ENCODE results near the gene ARL13B.

GRCh38 chr3:94099311-94099710 lies 119.4 kb downstream of the ARL13B start:
- no peak for TF ChIP-seq USF1 (IDR thresholded peaks at IDR 0.05)
- no peak for TF ChIP-seq EP300 (IDR thresholded peaks at IDR 0.05; ENCODE audit: borderline replicate concordance)
- no peak for TF ChIP-seq YY1 (IDR thresholded peaks at IDR 0.05; ENCODE audit: low read depth)
- no peak for TF ChIP-seq MAX (IDR thresholded peaks at IDR 0.05)

Data from Ishikawa (cell line).